HepG2 (cell line): ENCODE measurements around the gene UBE2G2. TPM values are rescaled to one million over a fixed set of nuclear protein-coding genes. Genes with fewer than 3 reads are reported as not detected.
A peak's percentile ranks its signal among the peaks of the same experiment; 100 is the strongest.

ENCODE experiments used
- ELF4 ChIP-seq: sonication (generic); formaldehyde crosslinking; IDR thresholded peaks from 2 replicates; pipeline ENCODE4 v1.5.0; 2020; ENCODE audit warnings: missing genetic modification reagents, mild to moderate bottlenecking, moderate library complexity, borderline replicate concordance
- HNF4G ChIP-seq, 2 experiments: sonication (generic) in 1 of 2; formaldehyde crosslinking in 1 of 2; IDR thresholded peaks; 2 replicates each; pipeline versions ENCODE4 v1.4.0 to v1.6.1; 2011 to 2020; ENCODE audit warnings: borderline replicate concordance in 2 of 2, low read depth in 2 of 2, mild to moderate bottlenecking in 2 of 2, low read length in 1 of 2, missing genetic modification reagents in 1 of 2, moderate library complexity in 1 of 2
- KDM2A ChIP-seq: sonication (generic); formaldehyde crosslinking; IDR thresholded peaks from 2 replicates; pipeline ENCODE4 v1.4.0; 2020; ENCODE audit warnings: low read depth, missing genetic modification reagents, borderline replicate concordance
- NFAT5 ChIP-seq: sonication (generic); formaldehyde crosslinking; IDR thresholded peaks from 2 replicates; pipeline ENCODE4 v1.4.0; 2020; ENCODE audit warnings: missing genetic modification reagents
- NKX3-1 ChIP-seq: sonication (generic); formaldehyde crosslinking; IDR thresholded peaks from 2 replicates; pipeline ENCODE4 v1.5.0; 2020; ENCODE audit warnings: missing genetic modification reagents
- PAF1 ChIP-seq: IDR thresholded peaks from 2 replicates; pipeline ENCODE4 v1.6.1; 2016; ENCODE audit warnings: missing genetic modification reagents, missing compliant biosample characterization
- PAWR ChIP-seq: sonication (generic); formaldehyde crosslinking; IDR thresholded peaks from 2 replicates; pipeline ENCODE4 v1.4.0; 2020; ENCODE audit warnings: missing genetic modification reagents, mild to moderate bottlenecking, borderline replicate concordance
- PCBP1 ChIP-seq: fragments of 200-400 bp; formaldehyde crosslinking; IDR thresholded peaks from 2 replicates; pipeline ENCODE4 v1.6.1; 2017; ENCODE audit warnings: mild to moderate bottlenecking, low read depth, low read length, borderline replicate concordance
- SMYD3 ChIP-seq: sonication (generic); formaldehyde crosslinking; IDR thresholded peaks from 2 replicates; pipeline ENCODE4 v1.8.1; 2023; ENCODE audit warnings: mild to moderate bottlenecking, missing genetic modification reagents
- THAP7 ChIP-seq: sonication (generic); formaldehyde crosslinking; IDR thresholded peaks from 2 replicates; pipeline ENCODE4 v1.8.1; 2023; ENCODE audit warnings: mild to moderate bottlenecking, missing genetic modification reagents
- ZBTB39 ChIP-seq: sonication (generic); formaldehyde crosslinking; IDR thresholded peaks from 2 replicates; pipeline ENCODE4 v1.5.0; 2020; ENCODE audit warnings: missing genetic modification reagents
- ZMAT5 ChIP-seq: sonication (generic); formaldehyde crosslinking; IDR thresholded peaks from 2 replicates; pipeline ENCODE4 v1.5.0; 2020; ENCODE audit warnings: mild to moderate bottlenecking, low read depth, missing genetic modification reagents, borderline replicate concordance
- ZNF296 ChIP-seq: sonication (generic); formaldehyde crosslinking; conservative IDR thresholded peaks from 2 replicates; pipeline ENCODE4 v1.5.0; 2020; ENCODE audit warnings: mild to moderate bottlenecking, missing genetic modification reagents
- ZNF33B ChIP-seq: sonication (generic); formaldehyde crosslinking; IDR thresholded peaks from 2 replicates; pipeline ENCODE4 v1.5.1; 2020; ENCODE audit warnings: mild to moderate bottlenecking, missing genetic modification reagents
- ZNF777 ChIP-seq: sonication (generic); formaldehyde crosslinking; IDR thresholded peaks from 2 replicates; pipeline ENCODE4 v1.4.0; 2020; ENCODE audit warnings: missing genetic modification reagents
- ZNF782 ChIP-seq: sonication (generic); formaldehyde crosslinking; IDR thresholded peaks from 2 replicates; pipeline ENCODE4 v1.4.0; 2020; ENCODE audit warnings: missing genetic modification reagents, mild to moderate bottlenecking, borderline replicate concordance
- ZSCAN5A ChIP-seq: sonication (generic); formaldehyde crosslinking; IDR thresholded peaks from 2 replicates; pipeline ENCODE4 v1.8.0; 2022; ENCODE audit warnings: mild to moderate bottlenecking, missing genetic modification reagents, borderline replicate concordance
- polyA plus RNA-seq, 8 experiments: library from polyadenylated mRNA; depleted of rRNA in 3 of 8; stranded (reverse) in 7 of 8; unstranded in 1 of 8; fragments of >200 nt; fragmentation: Illumina TruSeq in 4 of 8; extraction: Trizol in 4 of 8; gene quantifications; 2 replicates each; pipeline versions ENCODE4 v1.2.1 to v1.2.3, GENCODE V29; 2011 to 2016; ENCODE audit warnings: low read depth in 4 of 8, missing spikeins in 1 of 8, mixed read lengths in 1 of 8; ENCODE audit not compliant: insufficient read depth in 1 of 8
- total RNA-seq, 5 experiments: library from RNA; depleted of rRNA; stranded (reverse); fragments of >200 nt; fragmentation: Illumina TruSeq; extraction: Trizol; gene quantifications; 2 replicates each; pipeline ENCODE4 v1.2.3, GENCODE V29; 2016; ENCODE audit warnings: low read depth in 1 of 5

Gene UBE2G2
- total and polyA plus RNA-seq, 2 of the 13 experiments (the other 11 are each of a cell fraction or from before 2014, with no cell fraction given): 55.4 to 92.0 TPM

- TF ChIP-seq ZMAT5 (CRISPR knock-in tag) (no peak), HNF4G (IDR thresholded peaks at IDR 0.05; ENCODE audit: borderline replicate concordance, low read depth, low read length) (no peak), HNF4G (CRISPR knock-in tag; IDR thresholded peaks at IDR 0.05; ENCODE audit: borderline replicate concordance, low read depth) (no peak), NFAT5 (0 out of 2 replicates have a peak, but pooled peaks have one; percentile 50), PCBP1 (0 out of 2 replicates have a peak, but pooled peaks have one; percentile 35), KDM2A (CRISPR knock-in tag) (peak; percentile 86), PAF1 (CRISPR knock-in tag) (no peak), ZBTB39 (CRISPR knock-in tag) (no peak), NKX3-1 (CRISPR knock-in tag) (no peak; the same call in 1 of the 2 replicates), ELF4 (0 out of 2 replicates have a peak, but pooled peaks have one; percentile 36), PAWR (CRISPR knock-in tag) (no peak), ZNF296 (CRISPR knock-in tag) (no peak), ZSCAN5A (CRISPR knock-in tag) (no peak), ZNF33B (CRISPR knock-in tag) (peak; percentile 37; the same call in 1 of the 2 replicates), THAP7 (CRISPR knock-in tag) (0 out of 2 replicates have a peak, but pooled peaks have one; percentile 69), SMYD3 (CRISPR knock-in tag) (no peak), ZNF777 (0 out of 2 replicates have a peak, but pooled peaks have one; percentile 5), ZNF782 (CRISPR knock-in tag) (no peak; the same call in 1 of the 2 replicates)
Observed at GRCh38 chr21:44801468-44802395, at the start of gene UBE2G2 (continued).
